OCI-LY7 (cell line): ENCODE data around the gene RNGTT. TPM values are rescaled to one million over a fixed set of nuclear protein-coding genes. Genes with fewer than 3 reads are reported as not detected.

Experiments used
- BruUV-seq: library from RNA; stranded (reverse); fragments of 400-500 nt; replicated peaks from 2 replicates; lab custom pipeline; 2021; lab: Mats Ljungman, UMichigan
- CTCF ChIA-PET: fragments of 300-600 bp; sonication (Branson Sonifier 250); formaldehyde crosslinking; loops from one replicate; lab custom pipeline; 2022; ENCODE audit warnings: antibody characterized with exemption; ENCODE audit not compliant: unreplicated experiment; lab: Charles Lee
- POLR2A ChIA-PET: fragments of 300-600 bp; sonication (Branson Sonifier 250); formaldehyde crosslinking; loops from one replicate; lab custom pipeline; 2022; ENCODE audit warnings: antibody characterized with exemption; lab: Charles Lee
- DNase-seq: peaks from one replicate; pipeline ENCODE4 v3.0.0-alpha.2; 2015; ENCODE audit warnings: low spot score
- H2AFZ ChIP-seq: fragments of 200-600 bp; sonication (generic), shearing (Covaris generic); 2 replicates; pipeline ENCODE4 v1.6.1; 2014; ENCODE audit warnings: mild to moderate bottlenecking, antibody characterized with exemption, low read length, moderate library complexity
- H3K27ac ChIP-seq: fragments of 200-600 bp; sonication (generic); 2 replicates; pipeline ENCODE4 v1.5.1; 2014; ENCODE audit warnings: mixed run types, low read depth, mild to moderate bottlenecking, moderate library complexity, low read length, inconsistent platforms; ENCODE audit not compliant: poor library complexity, severe bottlenecking
- H3K36me3 ChIP-seq: fragments of 200-600 bp; sonication (generic); 2 replicates; pipeline ENCODE4 v1.6.1; 2014; ENCODE audit warnings: mild to moderate bottlenecking, antibody characterized with exemption, low read length, moderate library complexity, mixed read lengths; ENCODE audit not compliant: insufficient read depth
- H3K4me1 ChIP-seq: fragments of 200-600 bp; sonication (generic); 2 replicates; pipeline ENCODE4 v1.5.1; 2014; ENCODE audit warnings: mild to moderate bottlenecking, low read length; ENCODE audit not compliant: insufficient read depth, poor library complexity, severe bottlenecking
- H3K4me2 ChIP-seq: fragments of 200-600 bp; sonication (generic); 2 replicates; pipeline ENCODE4 v1.6.1; 2014; ENCODE audit warnings: mild to moderate bottlenecking, low read length
- H3K4me3 ChIP-seq: fragments of 200-600 bp; sonication (generic); 2 replicates; pipeline ENCODE4 v1.5.1; 2014; ENCODE audit warnings: mild to moderate bottlenecking, low read depth, low read length; ENCODE audit not compliant: poor library complexity, severe bottlenecking
- H3K79me2 ChIP-seq: fragments of 200-600 bp; sonication (generic); 2 replicates; pipeline ENCODE4 v1.6.1; 2016; ENCODE audit warnings: low read depth, mild to moderate bottlenecking, low read length, moderate library complexity, mixed read lengths; ENCODE audit not compliant: insufficient read depth
- H3K9me2 ChIP-seq: fragments of 200-600 bp; sonication (generic); 2 replicates; pipeline ENCODE4 v1.6.1; 2016; ENCODE audit warnings: mild to moderate bottlenecking, low read length, mixed read lengths; ENCODE audit not compliant: insufficient read depth
- H3K9me3 ChIP-seq: fragments of 200-600 bp; sonication (generic); 2 replicates; pipeline ENCODE4 v1.6.1; 2014; ENCODE audit warnings: mild to moderate bottlenecking, mixed run types, low read length, mixed read lengths
- H4K20me1 ChIP-seq: fragments of 200-600 bp; sonication (generic); 2 replicates; pipeline ENCODE4 v1.6.1; 2014; ENCODE audit warnings: mild to moderate bottlenecking, antibody characterized with exemption, low read length, moderate library complexity, mixed read lengths; ENCODE audit not compliant: insufficient read depth
- EZH2phosphoT487 ChIP-seq: fragments of 200-600 bp; sonication (generic); IDR thresholded peaks from 2 replicates; pipeline ENCODE4 v1.6.1; 2018; ENCODE audit warnings: low read depth, borderline replicate concordance, mild to moderate bottlenecking, mixed run types, antibody characterized with exemption, low read length, moderate library complexity, mixed read lengths
- intact Hi-C: fragments of 100-400 bp; cut with micrococcal nuclease; formaldehyde crosslinking; loops from one replicate; pipeline ENCODE4 v1.10.0; 2022; ENCODE audit not compliant: unreplicated experiment
- total RNA-seq, 2 experiments: library from RNA; depleted of rRNA in 1 of 2; stranded (reverse); fragments of >200 nt in 1 of 2; shearing (Covaris generic) in 1 of 2; gene quantifications; 2 replicates each; pipeline ENCODE4 v1.2.3, GENCODE V29; 2014 to 2022
- TF ChIP-seq, protein P1 (sequence below): fragments of 200-600 bp; sonication (generic); conservative IDR thresholded peaks from 2 replicates; pipeline ENCODE4 v1.5.1; 2014; ENCODE audit warnings: mild to moderate bottlenecking, antibody characterized with exemption, low read length, moderate library complexity, mixed read lengths

RNGTT gene
- total RNA-seq, 2 experiments from 2014 or later: 38.2 to 41.7 TPM

DNA sequence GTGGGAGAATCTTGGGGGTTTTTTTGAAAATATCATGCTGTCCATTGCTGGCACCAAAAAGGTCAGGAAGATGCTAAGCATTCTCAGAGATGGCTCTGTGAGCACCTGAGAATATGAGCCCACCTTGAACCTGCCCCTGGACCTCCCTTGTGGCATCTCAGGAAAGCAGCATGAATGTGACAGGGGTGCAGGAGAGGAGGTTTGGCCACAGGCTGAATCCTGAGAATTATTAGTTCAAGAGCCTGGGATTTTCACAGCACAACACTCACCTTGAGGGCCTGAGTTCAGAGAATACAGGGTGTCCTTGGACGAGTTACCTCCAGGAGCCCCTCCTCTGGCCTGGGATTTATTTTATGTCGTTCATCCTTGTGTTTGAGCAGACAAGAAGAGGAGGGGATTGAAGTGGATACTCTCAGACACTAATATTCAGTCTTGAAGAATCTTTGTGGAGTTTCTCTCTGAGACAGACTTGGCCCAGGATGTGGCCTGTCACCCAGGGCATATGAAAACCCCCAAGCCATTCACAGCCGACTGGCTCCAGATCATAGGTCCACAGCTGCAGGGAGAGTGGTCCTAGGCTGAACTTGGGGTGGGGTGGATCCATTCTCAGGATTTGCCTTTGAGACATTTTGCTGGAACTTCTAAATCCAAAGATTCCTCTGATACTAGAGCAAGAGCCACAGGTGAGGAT is 390.8 kb downstream of the RNGTT start:
- Histone ChIP-seq H3K4me2 (no peak overlapping the region), H3K79me2 (no peaks in the 10 kb centered on the region), H3K9me2 (no peaks in the 10 kb centered on the region), H3K27ac (no peak overlapping the region), H2AFZ (no peak overlapping the region), H3K4me1 (peaks cover 3% of the 10 kb centered on the region), H3K36me3 (peaks cover 3% of the 10 kb centered on the region), H3K9me3 (peaks cover 31% of the 10 kb centered on the region), H3K4me3 (no peak overlapping the region), H4K20me1 (no peaks in the 10 kb centered on the region)
- CTCF ChIA-PET: no interaction called here
- BruUV-seq: no TSS peak
- intact Hi-C loops: no loop called here
- no peak for TF ChIP-seq EZH2phosphoT487
- TF ChIP-seq, protein P1, sequence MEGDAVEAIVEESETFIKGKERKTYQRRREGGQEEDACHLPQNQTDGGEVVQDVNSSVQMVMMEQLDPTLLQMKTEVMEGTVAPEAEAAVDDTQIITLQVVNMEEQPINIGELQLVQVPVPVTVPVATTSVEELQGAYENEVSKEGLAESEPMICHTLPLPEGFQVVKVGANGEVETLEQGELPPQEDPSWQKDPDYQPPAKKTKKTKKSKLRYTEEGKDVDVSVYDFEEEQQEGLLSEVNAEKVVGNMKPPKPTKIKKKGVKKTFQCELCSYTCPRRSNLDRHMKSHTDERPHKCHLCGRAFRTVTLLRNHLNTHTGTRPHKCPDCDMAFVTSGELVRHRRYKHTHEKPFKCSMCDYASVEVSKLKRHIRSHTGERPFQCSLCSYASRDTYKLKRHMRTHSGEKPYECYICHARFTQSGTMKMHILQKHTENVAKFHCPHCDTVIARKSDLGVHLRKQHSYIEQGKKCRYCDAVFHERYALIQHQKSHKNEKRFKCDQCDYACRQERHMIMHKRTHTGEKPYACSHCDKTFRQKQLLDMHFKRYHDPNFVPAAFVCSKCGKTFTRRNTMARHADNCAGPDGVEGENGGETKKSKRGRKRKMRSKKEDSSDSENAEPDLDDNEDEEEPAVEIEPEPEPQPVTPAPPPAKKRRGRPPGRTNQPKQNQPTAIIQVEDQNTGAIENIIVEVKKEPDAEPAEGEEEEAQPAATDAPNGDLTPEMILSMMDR: no peak
- POLR2A ChIA-PET: no interaction called here
- DNase-seq: no peak

DNA sequence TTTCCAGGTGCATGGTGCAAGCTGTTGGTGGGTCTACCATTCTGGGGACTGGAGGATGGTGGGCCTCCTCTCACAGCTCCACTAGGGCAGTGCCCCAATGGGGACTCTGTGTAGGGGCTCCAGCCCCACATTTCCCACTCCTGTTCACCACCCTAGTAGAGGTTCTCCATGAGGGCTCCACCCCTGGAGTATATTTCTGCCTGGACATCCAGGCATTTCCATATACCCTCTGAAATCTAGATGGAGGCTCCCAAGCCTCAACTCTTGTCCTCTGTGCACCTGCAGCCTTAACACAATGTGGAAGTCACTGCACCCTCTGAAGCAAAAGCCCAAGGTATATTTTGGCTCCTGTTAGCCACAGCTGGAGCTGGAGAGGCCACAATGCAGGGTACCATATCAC is 393.5 kb downstream of the RNGTT start:
- peak; percentile 33 for DNase-seq
- POLR2A ChIA-PET: interaction anchor here (0.6 to 1.1 kb wide), 2 partner anchors 30 to 610 kb away, joined by 3 read pairs; no protein-coding TSS in a partner anchor

More for the DNA sequence above, 393.5 kb downstream of the RNGTT start:
- no TSS peak for BruUV-seq
- no peaks in the 10 kb centered on the region for H3K79me2 ChIP-seq
- H3K9me2 ChIP-seq: no peaks in the 10 kb centered on the region
- H3K4me3 ChIP-seq: no peak overlapping the region
- H2AFZ ChIP-seq: no peak overlapping the region
- peaks cover 31% of the 10 kb centered on the region for H3K9me3 ChIP-seq
- H3K4me1 ChIP-seq: peaks cover 14% of the 10 kb centered on the region
- intact Hi-C loops: no loop called here
- TF ChIP-seq, protein P1: no peak
- no peak for TF ChIP-seq EZH2phosphoT487
- no peak overlapping the region for H3K27ac ChIP-seq
- no peaks in the 10 kb centered on the region for H4K20me1 ChIP-seq
- CTCF ChIA-PET: no interaction called here
- H3K4me2 ChIP-seq: no peak overlapping the region
- H3K36me3 ChIP-seq: peaks cover 3% of the 10 kb centered on the region
